Esophagus muscularis mucosa (tissue), 4 donors: ENCODE measurements around the gene TRAF3.

Experiments used
- CTCF ChIP-seq, 3 experiments: fragments of 200-600 bp in 2 of 3; fragments of 450-650 bp in 1 of 3; sonication (generic) in 2 of 3; IDR thresholded peaks; one replicate each; pipeline ENCODE4 v1.5.1; 2017 to 2019; ENCODE audit warnings: antibody characterized with exemption in 3 of 3, mild to moderate bottlenecking in 2 of 3, moderate library complexity in 1 of 3
- EP300 ChIP-seq: sonication (generic); formaldehyde crosslinking; IDR thresholded peaks from one replicate; pipeline ENCODE4 v1.6.1; 2017; ENCODE audit warnings: antibody characterized with exemption
- POLR2A ChIP-seq: fragments of 450-650 bp; IDR thresholded peaks from one replicate; pipeline ENCODE4 v1.6.1; 2017; ENCODE audit warnings: antibody characterized with exemption, moderate library complexity, mild to moderate bottlenecking, low read depth
- POLR2AphosphoS5 ChIP-seq, 2 donors: sonication (generic); formaldehyde crosslinking; IDR thresholded peaks; one replicate each; pipeline ENCODE4 v1.6.1; 2017; ENCODE audit warnings: antibody characterized with exemption in 2 of 2

GRCh38 chr14:102809870-102810269 is 32.6 kb downstream of the TRAF3 start:
- TF ChIP-seq CTCF (IDR thresholded peaks at IDR 0.05) (no peak), POLR2A (no peak), EP300 (no peak), POLR2AphosphoS5 (IDR thresholded peaks at IDR 0.05) (no peak)
